Right renal pelvis (tissue), 4 donors: ENCODE data around the gene TIMM23. TPM values are rescaled to one million over a fixed set of nuclear protein-coding genes. Genes with fewer than 3 reads are reported as not detected.
"Not testable (repeated sequence)": the region's sequence is repeated elsewhere in the genome, so short reads cannot be mapped to it uniquely, and the experiment has no call there.

Experiments used
- DNase-seq, 4 donors: peaks; one replicate each; pipeline ENCODE4 v3.0.0-alpha.2; 2013; ENCODE audit warnings: low read depth in 4 of 4, low spot score in 3 of 4, missing footprints in 1 of 4
- polyA plus RNA-seq, 4 donors: library from polyadenylated mRNA; unstranded; fragments of 120-200 nt; gene quantifications; one replicate each; pipeline ENCODE4 v1.2.1, GENCODE V29; 2013; ENCODE audit not compliant: insufficient read length in 4 of 4

The TIMM23 gene, protein sequence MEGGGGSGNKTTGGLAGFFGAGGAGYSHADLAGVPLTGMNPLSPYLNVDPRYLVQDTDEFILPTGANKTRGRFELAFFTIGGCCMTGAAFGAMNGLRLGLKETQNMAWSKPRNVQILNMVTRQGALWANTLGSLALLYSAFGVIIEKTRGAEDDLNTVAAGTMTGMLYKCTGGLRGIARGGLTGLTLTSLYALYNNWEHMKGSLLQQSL
- 10 to 100 TPM; 66.1 to 73.2 (median 68.1) TPM for polyA plus RNA-seq

DNA sequence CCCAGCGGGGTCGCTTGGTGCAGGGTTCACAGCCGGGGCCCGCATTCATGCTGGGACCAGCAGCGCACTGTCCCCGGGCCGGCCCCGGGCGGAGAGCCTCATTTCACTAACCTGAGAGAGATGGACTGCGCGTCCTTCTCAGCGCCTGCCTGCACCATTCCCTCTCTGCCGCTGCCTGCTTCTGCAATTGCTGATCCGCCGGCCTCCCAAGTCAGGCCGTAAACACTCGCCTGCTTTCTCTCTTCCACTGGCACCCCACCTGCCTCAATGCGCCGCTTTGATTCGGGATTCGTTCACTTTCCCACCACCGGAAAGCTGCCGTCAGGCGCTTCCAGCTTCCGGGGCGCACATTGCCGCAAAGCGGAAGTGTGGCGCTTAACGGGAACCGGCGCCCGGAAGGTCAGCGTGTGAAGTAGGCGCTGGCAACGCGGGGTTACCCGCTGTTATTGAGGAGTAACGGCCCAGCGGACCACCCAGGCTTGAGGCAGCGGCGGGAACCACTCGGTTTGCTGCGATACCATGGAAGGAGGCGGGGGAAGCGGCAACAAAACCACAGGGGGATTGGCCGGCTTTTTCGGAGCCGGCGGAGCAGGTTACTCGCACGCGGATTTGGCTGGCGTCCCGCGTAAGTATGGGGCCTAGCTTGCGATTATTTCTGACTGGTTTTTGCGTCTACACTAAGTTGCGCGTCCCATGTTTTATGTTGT is at the start of gene TIMM23:
Gene TIMM23, plus strand, starts transcription at position 384 of the 707 bp plus-strand sequence. Its CDS starts 136 bp downstream, at position 520.
- peak; percentile 68 to 77 (median 74) for DNase-seq

DNA sequence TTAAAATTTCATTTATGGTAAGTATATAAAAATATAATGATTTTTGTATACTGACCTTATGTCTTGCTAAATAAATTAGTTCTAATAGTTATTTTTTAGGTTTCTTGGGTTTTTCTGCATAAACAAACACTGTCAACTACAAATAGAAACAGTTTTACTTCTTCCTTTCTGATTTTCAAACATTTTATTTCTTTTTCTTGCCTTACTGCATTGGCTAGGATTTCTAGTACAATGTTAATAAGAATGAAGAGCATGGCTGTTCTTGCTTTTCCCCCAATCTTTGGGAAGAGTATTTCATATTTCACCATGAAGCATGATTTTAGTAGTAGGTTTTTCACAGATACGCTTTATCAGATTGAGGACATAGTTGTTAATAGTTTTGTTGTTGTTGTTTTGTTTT is 45.5 kb upstream of the TIMM23 start:
- not testable (repeated sequence) for DNase-seq

DNA sequence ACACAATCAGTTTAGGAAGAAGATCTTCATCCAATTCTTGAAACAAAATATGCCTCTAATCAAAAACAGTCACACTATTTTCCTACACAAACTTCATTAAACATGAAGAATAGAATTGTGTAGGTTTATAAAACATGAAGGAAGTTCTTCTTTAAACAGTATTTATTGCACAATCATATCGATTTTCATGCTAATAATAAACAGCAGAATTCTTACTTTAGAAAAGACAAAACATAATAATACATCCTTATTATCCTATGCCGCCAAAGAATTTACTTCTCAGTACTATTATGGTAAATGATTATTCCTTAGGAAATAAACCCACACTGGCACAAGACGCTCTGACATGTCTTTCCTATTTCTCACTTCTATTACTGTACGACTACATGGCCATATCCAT is 41.0 kb upstream of the TIMM23 start:
- DNase-seq, result not testable (repeated sequence)

DNA sequence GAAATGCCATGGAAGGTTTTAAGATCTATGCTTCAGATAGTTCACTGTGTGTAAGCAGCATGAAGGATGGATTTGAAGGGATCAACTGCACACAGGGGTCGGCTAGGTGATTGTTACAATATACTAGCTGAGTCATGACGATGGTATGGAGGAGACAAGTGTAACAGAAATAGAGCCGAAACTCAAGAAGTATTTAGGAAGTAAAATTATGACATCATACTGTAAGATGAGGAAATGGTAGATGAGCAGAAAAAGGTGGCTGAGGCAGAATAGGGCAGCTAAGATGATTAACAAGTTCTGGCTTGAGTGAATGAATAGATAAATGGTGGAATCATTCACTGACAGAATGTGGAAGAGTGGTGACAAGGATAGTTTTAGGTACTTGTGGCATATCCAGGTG is 37.5 kb upstream of the TIMM23 start:
- not testable (repeated sequence) for DNase-seq

DNA sequence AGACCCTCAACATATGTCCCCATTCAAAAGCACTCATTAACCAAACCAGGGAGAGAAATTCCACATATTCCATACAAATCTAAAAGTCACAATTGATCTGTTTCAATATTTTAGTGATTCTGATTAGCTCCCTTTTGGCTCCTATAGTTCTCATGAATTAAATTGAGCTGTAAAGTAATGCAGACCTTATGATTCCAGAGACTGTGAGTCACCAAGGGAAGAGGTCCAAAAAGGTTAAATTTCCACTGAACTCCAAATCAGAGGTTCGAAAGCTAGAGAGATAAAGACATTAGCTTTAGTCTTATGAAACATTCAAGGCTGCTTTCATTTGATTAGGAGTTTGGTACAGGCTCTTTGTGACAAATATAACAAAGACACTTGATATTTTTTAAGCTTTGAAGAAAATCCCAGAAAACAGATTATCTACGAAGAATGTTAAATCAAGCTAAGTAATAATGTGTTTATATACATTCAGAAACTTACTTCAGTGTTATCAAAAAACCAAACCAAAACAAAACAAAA is 33.1 kb upstream of the TIMM23 start:
- DNase-seq, result not testable (repeated sequence)

DNA sequence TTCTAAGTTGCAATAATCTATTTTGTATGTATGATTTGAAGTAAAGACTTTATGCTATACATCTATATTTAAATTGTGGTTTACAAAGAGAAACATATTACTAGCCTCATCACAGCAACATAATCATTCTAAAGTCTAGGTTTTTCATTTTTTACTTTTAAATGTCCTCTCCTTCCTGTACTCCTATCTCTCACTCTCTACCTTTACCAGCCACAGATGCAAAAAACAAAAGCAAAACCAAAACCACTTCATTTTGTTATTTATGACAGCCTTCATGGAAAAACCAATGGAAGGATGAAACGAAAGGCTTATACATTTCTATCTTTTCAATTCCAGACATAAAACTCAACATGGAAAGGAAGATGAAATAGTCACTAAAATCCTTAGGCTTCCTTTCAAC is 31.1 kb upstream of the TIMM23 start:
- DNase-seq, result not testable (repeated sequence)

DNA sequence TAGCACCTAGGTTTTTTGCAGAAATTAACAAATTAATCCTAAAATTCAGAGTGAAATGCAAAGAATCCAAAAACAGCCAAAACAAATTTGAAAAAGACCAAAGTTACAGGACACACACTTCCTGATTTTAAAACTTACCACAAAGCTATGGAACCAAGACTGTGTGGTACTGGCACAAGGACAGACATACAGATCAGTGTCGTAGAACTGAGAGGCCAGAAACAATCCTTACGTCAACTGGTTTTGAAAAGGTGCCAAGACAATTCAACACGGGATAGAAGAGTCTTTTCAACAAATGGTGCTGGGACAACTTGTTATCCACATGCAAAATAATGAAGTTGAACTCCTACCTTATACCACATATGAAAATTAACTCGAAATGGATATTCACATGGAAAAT is 26.8 kb upstream of the TIMM23 start:
- DNase-seq, result not testable (repeated sequence)

DNA sequence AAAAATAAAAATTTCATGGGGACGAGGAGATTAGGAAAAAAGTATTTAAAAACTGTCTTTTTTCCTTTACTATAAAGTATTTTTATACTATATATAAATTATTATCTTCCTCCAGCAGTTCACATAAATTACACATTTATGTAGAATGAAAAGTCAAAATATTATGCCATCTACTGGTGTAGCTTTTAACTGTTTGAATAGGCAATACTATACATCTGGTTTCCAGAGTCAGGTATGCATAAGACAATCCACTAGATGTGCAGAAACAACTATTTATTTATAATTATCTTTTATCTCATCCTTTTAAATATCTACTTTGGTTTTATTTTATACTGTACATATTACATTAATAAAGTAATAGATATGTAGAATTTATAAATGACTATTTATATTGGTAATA is 24.9 kb upstream of the TIMM23 start:
- DNase-seq, result not testable (repeated sequence)

DNA sequence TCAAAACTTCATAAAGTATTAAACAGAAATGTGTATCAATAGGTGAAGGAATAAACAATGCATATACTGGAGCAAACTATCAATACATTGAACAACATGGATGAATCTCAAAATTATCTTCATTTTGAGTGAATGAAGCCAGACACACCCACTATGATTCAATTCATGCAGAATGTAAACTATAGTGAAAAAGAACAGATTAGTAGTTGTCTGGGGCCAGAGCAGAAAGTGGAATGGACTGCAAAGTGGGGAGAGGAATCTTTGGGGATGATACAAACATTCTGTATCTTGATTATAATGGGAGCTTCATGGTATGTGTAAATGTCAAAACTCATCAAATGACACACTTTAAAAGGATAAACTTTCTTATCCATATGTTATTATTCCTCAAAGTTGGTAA is 23.5 kb upstream of the TIMM23 start:
- DNase-seq, result not testable (repeated sequence)

DNA sequence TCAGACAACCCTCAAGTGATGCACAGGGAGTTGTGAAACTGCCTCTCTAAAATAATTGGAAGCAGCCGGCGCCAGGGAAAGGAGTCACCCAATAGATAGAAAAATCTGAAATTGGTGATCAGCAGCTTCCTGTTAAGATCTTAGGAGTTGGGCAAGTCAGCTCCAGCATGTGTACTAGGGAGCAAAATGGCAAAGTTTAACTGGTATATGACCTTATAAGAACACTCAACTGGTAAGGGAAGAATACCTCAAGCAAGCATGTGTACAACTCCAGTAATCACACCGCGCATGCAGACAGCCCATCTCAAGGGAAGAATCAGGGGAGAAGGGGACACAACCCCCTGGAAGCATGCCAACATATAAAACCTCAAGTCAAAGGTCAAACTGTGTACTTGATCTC is 17.9 kb upstream of the TIMM23 start:
- not testable (repeated sequence) for DNase-seq

DNA sequence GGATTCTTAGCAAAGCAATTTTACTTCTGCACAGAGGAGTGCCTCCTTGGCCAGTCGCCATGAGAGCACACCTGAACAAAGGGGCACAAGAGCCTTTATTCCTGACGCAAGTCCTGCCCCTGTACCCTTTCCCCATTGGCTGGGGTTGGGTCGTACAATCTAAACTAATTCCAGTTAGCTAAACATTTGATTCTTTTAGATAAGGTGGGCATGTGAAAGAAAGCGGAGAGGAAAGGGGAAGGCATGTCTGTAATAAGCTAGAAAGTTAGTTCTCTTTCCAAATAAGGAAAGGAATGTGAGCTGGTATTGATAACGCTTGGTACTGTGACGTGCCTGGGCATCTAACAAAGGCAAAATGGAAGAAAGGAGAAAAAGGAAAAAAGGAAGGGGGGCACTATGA is 15.7 kb upstream of the TIMM23 start:
- DNase-seq, result not testable (repeated sequence)

DNA sequence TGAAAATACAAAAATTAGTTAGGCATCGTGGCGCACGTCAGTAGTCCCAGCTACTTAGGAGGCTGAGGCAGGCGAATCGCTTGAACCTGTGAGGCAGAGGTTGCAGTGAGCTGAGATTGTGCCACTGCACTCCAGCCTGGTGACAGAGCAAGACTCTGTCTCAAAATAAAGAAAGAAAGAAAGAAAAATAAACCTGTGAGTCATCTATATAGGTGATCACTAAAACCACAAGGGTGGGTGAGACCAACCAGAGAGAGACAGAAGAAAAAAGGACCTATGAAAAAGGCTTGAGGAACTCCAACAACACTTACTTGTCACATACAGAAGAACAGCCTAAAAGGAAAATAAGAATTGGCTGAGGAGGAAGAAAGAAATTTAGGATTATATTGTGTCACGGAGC is 14.4 kb upstream of the TIMM23 start:
- not testable (repeated sequence) for DNase-seq

DNA sequence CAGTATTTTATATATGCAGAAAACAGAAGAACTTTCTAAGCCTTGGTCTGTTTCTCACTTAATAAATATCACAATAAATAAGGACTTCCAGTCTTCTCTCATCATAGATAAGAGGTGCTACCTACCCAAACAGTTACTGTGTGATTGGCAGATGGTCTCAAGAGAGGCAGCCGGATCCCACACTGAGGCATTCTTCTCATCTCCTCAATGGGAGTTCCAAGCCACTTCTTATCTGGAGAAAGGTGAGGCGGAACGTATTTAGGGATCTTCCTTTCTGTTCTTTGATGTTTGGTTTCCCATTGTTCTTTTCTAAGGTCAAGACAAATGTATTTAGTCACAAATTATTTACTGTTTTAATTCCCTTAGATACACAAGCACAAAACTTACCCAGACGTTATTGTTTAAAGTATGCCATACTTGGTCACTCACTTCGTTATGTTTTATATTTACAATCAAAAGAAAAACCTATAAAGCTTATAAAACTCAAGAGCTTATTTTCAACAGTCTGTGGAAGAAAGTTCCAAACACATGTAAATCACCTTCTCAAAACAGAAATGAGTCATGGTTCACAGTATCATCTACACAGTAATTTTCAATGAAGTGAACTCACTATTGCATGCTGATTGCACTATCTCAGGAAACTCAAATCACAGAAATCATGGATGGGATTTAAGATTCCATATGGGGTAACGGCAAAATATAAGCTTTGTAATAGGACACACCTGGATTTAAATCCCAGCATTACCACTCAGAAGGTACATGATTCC is 9.4 kb upstream of the TIMM23 start:
- DNase-seq, result not testable (repeated sequence)

DNA sequence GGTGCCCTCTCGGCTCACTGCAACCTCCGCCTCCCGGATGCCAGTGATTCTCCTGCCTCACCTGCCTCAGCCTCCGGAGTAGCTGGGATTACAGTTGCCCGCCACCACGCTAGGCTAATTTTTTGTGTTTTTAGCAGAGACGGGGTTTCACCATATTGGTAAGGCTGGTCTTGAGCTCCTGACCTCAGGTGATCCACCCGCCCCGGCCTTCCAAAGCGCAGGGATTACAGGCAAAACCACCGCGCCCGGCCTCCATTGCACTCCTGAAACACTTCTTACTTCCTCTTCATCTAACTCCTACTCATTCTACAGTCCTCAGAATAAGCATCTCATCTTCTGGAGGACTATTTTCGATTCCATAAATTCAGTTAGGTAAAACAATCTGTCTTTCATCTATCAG is 1.3 kb upstream of the TIMM23 start:
- not testable (repeated sequence) for DNase-seq

DNA sequence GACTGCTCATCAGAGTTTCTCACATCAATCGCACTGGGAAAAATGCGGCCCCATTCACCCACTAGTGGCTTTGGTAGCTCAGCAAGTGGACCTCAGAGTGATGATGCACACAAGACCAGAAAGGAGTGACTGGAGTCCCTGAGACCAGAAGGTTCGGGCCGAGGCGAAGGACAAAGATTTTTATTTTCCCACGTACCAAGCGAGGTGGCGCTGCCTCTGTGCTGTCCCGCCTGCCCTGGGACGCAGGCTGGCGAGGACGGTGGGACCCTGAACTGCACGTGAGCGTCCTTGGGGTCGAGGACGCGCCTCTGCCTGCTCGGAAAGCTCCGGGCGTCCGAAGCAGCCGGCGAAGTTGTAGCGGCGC is 565 bp upstream of the TIMM23 start:
- DNase-seq, result not testable (repeated sequence)

DNA sequence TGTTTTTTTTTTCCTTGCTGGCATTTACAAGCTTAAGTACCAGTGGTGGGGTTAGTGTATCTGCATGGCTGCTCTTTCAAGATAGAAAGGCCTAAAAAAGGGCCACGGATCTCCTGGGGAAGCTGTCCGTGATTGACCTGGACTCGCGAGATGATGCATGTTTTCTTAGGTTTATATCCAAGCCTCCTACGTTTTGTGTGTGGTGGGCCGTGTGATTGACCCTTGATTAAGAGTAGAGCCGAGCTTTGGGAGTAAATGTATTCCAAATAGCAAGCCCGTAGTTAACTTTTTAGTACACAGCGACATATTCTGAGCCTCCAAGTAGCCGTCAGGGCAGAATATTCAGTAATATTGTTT is 502 bp downstream of the TIMM23 start:
- DNase-seq, result not testable (repeated sequence)

DNA sequence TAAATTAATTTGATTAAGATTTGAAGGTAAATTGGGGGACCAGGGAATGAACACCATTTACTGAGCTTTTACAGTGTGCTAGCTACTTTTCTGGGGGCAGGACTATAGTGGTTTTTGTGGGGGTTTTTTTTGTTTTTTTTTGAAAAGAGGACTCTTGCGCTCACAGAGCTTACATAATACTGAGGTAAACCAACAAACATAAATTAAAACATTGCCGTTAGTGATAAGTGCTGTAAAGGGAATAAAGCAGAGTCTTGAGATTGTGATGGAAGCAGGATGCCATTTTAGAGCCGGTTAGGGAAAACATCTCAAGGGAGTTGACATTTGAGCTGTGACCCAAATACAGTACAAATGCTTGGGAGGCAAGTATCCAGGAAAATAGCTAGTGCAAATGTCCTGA is 1.8 kb downstream of the TIMM23 start:
- DNase-seq, result not testable (repeated sequence)

DNA sequence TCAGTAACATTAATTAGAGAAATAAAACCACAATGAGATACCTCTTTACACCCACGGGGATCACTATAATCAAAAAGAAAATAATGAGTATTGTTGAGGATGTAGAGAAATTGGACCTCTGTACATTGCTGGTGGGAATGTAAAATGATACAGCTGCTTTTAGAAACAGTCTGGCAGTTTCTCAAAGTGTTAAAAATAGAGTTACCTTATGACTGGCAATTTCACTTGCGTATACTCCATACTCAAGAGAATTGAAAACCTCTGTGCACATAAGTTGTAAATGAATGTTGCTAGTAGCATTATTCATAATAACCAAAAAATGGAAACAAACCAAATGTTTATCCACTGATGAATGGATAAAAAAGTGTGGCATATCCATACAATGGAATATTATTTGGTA is 6.3 kb downstream of the TIMM23 start:
- not testable (repeated sequence) for DNase-seq

DNA sequence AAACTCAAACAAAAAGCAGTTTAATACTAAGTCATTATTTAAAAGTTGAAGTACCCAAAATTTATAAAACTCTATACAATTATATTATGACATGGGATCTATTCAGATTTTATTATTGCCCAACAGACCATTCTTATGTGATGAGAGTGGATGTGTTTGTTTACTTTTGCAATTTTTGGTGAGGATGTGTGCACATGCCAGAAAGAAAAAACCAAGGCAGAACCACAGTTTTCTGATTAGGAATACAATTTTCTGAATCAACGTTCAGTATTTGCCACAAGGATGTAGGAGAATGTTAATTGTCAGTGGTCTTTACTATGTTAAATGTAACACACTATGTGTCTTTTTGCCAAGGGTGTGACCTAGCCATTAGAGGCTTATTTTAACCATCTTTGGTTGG is 9.1 kb downstream of the TIMM23 start:
- DNase-seq, result not testable (repeated sequence)

DNA sequence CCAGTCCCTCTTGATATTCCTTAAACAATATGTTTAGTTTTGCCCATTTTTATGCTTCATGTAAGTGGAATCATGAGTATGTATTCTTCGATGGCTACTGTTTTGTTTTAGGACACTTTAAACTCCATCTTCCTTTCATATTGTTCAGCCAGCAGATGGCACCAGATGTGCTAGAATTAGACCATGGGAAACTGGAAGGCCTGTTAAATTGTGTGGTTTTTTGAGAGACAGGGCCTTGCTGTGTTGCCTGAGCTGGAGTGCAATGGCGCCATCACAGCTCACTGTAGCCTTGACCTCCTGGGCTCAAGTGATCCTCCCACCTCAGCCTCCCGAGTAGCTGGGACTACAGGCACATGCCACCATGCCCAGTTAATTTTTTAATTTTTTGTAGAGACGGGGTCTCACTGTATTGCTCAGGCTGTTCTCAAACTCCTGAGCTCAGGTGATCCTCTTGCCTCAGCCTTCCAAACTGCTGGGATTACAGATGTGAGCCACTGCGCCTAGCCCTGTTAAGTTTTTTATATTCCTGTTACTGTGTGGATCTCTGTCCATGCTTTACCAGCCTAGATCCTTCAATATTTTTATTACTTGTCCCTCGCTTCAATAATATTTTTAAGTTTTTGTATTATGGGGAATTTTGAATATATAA is 11.4 kb downstream of the TIMM23 start:
- DNase-seq, result peak in 1 of 4 donors; percentile 22

DNA sequence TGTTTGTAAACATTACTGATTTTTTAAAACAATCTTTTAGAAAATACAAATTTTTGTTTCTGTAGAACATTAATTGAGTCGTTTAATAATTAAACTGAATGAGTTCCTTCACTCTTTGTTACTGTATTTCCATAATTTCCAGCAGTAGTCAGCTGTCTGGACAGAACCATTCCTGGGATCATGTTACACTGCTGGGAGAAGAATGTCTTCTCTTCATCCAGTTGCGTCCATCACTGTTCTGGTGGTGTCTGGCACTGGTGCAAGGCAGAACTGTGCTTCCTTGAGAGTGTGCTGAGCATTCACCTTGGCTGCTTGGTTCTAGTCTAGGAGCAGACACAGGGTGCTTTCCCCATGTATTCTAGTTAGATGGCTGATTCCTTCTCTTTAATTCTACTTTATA is 12.2 kb downstream of the TIMM23 start:
- not testable (repeated sequence) for DNase-seq
